HG02970 (cell line): ENCODE results near the gene IL18BP.

Experiments used
- ATAC-seq: cut with Tn5 transposase; IDR thresholded peaks from one replicate; pipeline ENCODE4 v1.9.1; 2021; ENCODE audit warnings: mild to moderate bottlenecking, moderate library complexity, moderate number of reproducible peaks; ENCODE audit not compliant: unreplicated experiment, low FRiP score

Gene IL18BP

GRCh38 chr11:72009156-72009555 is 10.4 kb downstream of the IL18BP start:
- no peak for ATAC-seq

GRCh38 chr11:72010529-72011233 is 12.0 kb downstream of the IL18BP start:
- no peak for ATAC-seq

- ATAC-seq = no peak
Observed at GRCh38 chr11:72012091-72012630, 13.5 kb downstream of the IL18BP start.

- no peak for ATAC-seq
Observed at GRCh38 chr11:72012897-72013721, 14.4 kb downstream of the IL18BP start.

- ATAC-seq = no peak
Observed at GRCh38 chr11:72013765-72014711, 15.3 kb downstream of the IL18BP start.

GRCh38 chr11:72014761-72015320 is 16.1 kb downstream of the IL18BP start:
- ATAC-seq = no peak

- ATAC-seq = no peak
Observed at GRCh38 chr11:72015511-72016061, 16.9 kb downstream of the IL18BP start.

GRCh38 chr11:72018171-72018570 is 19.5 kb downstream of the IL18BP start:
- ATAC-seq = no peak

GRCh38 chr11:72023335-72023734 is 24.6 kb downstream of the IL18BP start:
- ATAC-seq = no peak

- ATAC-seq = no peak
Observed at GRCh38 chr11:72024069-72024754, 25.5 kb downstream of the IL18BP start.

- ATAC-seq = no peak
Observed at GRCh38 chr11:72026090-72026489, 27.4 kb downstream of the IL18BP start.

GRCh38 chr11:72030472-72031045 is 31.9 kb downstream of the IL18BP start:
- no peak for ATAC-seq

GRCh38 chr11:72036687-72037086 is 38.0 kb downstream of the IL18BP start:
- no peak for ATAC-seq

- no peak for ATAC-seq
Observed at GRCh38 chr11:72037554-72038311, 39.0 kb downstream of the IL18BP start.

- ATAC-seq = no peak
Observed at GRCh38 chr11:72038491-72038890, 39.8 kb downstream of the IL18BP start.

- ATAC-seq = no peak
Observed at GRCh38 chr11:72039031-72039855, 40.5 kb downstream of the IL18BP start.

- no peak for ATAC-seq
Observed at GRCh38 chr11:72039856-72040401, 41.2 kb downstream of the IL18BP start.
